Measurements from ENCODE around the gene USP3.

Gene USP3

GRCh38 chr15:63560741-63561448, 56.5 kb downstream of the USP3 start:
- DNase-seq (ENCODE audit: low spot score): peak; percentile 60
- in situ Hi-C loops (cut with MboI; ENCODE audit: low sequenced_read_pairs, unreplicated experiment): no loop called here
- TF ChIP-seq, protein P1, sequence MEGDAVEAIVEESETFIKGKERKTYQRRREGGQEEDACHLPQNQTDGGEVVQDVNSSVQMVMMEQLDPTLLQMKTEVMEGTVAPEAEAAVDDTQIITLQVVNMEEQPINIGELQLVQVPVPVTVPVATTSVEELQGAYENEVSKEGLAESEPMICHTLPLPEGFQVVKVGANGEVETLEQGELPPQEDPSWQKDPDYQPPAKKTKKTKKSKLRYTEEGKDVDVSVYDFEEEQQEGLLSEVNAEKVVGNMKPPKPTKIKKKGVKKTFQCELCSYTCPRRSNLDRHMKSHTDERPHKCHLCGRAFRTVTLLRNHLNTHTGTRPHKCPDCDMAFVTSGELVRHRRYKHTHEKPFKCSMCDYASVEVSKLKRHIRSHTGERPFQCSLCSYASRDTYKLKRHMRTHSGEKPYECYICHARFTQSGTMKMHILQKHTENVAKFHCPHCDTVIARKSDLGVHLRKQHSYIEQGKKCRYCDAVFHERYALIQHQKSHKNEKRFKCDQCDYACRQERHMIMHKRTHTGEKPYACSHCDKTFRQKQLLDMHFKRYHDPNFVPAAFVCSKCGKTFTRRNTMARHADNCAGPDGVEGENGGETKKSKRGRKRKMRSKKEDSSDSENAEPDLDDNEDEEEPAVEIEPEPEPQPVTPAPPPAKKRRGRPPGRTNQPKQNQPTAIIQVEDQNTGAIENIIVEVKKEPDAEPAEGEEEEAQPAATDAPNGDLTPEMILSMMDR (IDR thresholded peaks at IDR 0.05; ENCODE audit: borderline replicate concordance, control extremely low read depth, extremely low read depth, insufficient read depth, missing control alignments): no peak

DNA sequence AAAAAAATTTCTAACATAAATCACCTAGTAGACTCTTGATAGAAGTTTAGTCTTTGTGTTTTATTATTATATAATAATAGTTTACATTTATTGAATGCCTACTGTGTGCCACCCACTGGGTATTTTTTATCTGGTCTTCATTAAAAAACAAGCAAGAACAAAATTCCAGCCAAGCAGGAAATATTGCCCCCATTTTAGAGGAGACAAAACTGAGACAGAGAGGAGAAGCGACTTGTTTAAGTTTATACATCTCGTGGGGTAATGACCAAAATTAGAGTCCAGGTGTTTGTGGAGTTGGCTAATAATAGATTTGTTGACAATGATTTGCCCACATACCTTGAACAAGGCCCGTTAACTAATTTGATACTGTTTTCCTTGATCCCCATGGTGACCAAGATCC, 59.7 kb downstream of the USP3 start:
- in situ Hi-C loops (cut with MboI; ENCODE audit: low sequenced_read_pairs, unreplicated experiment): no loop called here
- TF ChIP-seq, protein P1 (IDR thresholded peaks at IDR 0.05; ENCODE audit: borderline replicate concordance, control extremely low read depth, extremely low read depth, insufficient read depth, missing control alignments): no peak
- no peak for DNase-seq (ENCODE audit: low spot score)

GRCh38 chr15:63565536-63566186, 61.3 kb downstream of the USP3 start:
- DNase-seq (ENCODE audit: low spot score): no peak
- in situ Hi-C loops (cut with MboI; ENCODE audit: low sequenced_read_pairs, unreplicated experiment): no loop called here
- TF ChIP-seq, protein P1 (IDR thresholded peaks at IDR 0.05; ENCODE audit: borderline replicate concordance, control extremely low read depth, extremely low read depth, insufficient read depth, missing control alignments): no peak

DNA sequence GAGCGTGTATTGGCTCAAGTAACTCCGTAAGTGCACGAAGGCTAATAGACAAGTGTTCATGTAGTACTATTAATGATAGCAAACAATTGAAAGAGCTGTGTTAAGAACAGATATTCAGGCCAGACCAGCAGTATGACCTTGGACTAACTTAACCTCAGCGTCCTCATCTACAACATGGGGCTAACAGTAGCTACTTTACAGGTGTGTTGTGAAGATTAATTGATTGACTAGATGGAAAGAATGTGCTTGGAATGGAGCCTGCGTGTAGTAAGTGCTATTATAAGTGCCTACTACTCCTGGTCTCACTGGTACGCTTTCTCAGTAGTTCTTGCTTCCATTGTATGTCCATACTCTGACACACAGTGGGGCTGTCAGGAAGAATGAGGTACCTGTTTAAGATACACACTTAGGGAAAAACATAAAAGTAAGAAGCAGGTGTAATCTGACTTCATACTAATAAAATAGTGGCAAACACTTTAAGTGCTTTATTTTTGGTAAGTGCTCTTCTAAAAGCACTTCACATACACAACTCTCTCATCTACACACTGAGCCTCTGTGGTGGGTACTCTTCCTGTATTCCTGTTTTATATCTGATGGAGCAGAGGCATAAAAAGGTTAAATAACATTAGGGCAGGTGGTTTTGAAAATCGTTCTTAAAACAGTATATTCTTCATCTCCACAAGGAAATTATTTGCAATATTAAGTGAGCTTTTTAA, 68.5 kb downstream of the USP3 start:
- no peak for DNase-seq (ENCODE audit: low spot score)
- in situ Hi-C loops (cut with MboI; ENCODE audit: low sequenced_read_pairs, unreplicated experiment): no loop called here
- TF ChIP-seq, protein P1 (IDR thresholded peaks at IDR 0.05; ENCODE audit: borderline replicate concordance, control extremely low read depth, extremely low read depth, insufficient read depth, missing control alignments): no peak

DNA sequence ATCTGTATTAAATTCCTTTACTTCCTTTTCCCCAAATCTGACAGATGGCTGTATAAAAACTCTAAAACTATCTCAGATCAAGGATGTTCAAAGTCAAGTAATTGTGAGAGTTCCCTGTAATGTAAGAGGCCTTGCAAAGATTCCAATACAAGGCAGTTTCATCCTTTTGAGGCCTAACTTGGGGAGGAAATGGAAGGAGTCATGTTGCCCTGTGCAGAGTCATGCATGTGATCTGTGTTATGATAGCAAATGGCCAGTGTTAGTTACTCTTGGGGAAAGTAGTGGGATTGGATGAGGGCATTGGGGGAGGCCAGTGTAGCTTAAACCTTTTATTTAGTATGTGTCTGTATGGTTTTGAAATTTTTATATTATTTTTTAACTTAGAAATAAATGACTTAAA, 69.1 kb downstream of the USP3 start:
- DNase-seq (ENCODE audit: low spot score): no peak
- in situ Hi-C loops (cut with MboI; ENCODE audit: low sequenced_read_pairs, unreplicated experiment): no loop called here
- TF ChIP-seq, protein P1 (IDR thresholded peaks at IDR 0.05; ENCODE audit: borderline replicate concordance, control extremely low read depth, extremely low read depth, insufficient read depth, missing control alignments): no peak

DNA sequence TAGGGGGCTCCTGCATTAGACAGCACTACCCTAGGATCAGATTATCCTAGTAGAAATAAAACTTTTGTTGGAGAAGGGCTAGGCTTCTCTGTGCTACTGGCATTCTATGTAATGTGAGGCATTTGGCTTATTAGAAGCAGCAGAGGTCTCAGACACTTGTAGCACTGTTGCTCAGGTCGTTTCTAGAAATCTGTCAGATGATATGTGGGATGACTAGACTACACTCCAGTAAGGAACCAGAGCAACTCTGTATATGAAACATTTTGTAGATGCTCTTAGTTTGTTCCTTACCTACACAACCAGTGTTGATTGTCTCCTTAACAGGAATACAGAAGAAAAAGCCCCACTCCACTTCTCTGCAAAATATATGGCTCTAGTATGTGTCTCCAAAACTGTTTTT, 70.9 kb downstream of the USP3 start:
- DNase-seq (ENCODE audit: low spot score): no peak
- in situ Hi-C loops (cut with MboI; ENCODE audit: low sequenced_read_pairs, unreplicated experiment): no loop called here
- TF ChIP-seq, protein P1 (IDR thresholded peaks at IDR 0.05; ENCODE audit: borderline replicate concordance, control extremely low read depth, extremely low read depth, insufficient read depth, missing control alignments): no peak

All from GM13976 (cell line).